ENCODE measurements around the gene SGMS1. TPM values are rescaled to one million over a fixed set of nuclear protein-coding genes. Genes with fewer than 3 reads are reported as not detected.
"Not testable (repeated sequence)": the region's sequence is repeated elsewhere in the genome, so short reads cannot be mapped to it uniquely, and the experiment has no call there.

Gene SGMS1
- polyA plus RNA-seq, 3 donors, result 48.9 to 52.5 (median 50.2) TPM

- DNase-seq (ENCODE audit: extremely low read depth in 1 of 11, low read depth in 9 of 11, low spot score in 4 of 11), result no peak
These were observed 337.2 kb downstream of the SGMS1 start for GRCh38 chr10:50286517-50286916.

- DNase-seq (ENCODE audit: extremely low read depth in 1 of 11, low read depth in 9 of 11, low spot score in 4 of 11), result no peak
These were observed 341.7 kb downstream of the SGMS1 start for GRCh38 chr10:50281967-50282522.

GRCh38 chr10:50281210-50281966 is 342.4 kb downstream of the SGMS1 start:
- DNase-seq (ENCODE audit: extremely low read depth in 1 of 11, low read depth in 9 of 11, low spot score in 4 of 11), result no peak

GRCh38 chr10:50280049-50280841 is 343.5 kb downstream of the SGMS1 start:
- no peak for DNase-seq (ENCODE audit: extremely low read depth in 1 of 11, low read depth in 9 of 11, low spot score in 4 of 11)

- DNase-seq (ENCODE audit: extremely low read depth in 1 of 11, low read depth in 9 of 11, low spot score in 4 of 11), result no peak
These were observed 344.3 kb downstream of the SGMS1 start for GRCh38 chr10:50279489-50279888.

GRCh38 chr10:50275650-50276235 is 348.0 kb downstream of the SGMS1 start:
- peak in 5 of 11 donors; percentile 3 to 8 (median 5) for DNase-seq (ENCODE audit: extremely low read depth in 1 of 11, low read depth in 9 of 11, low spot score in 4 of 11)

- no peak for DNase-seq (ENCODE audit: extremely low read depth in 1 of 11, low read depth in 9 of 11, low spot score in 4 of 11)
These were observed 351.2 kb downstream of the SGMS1 start for GRCh38 chr10:50272531-50272930.

GRCh38 chr10:50271564-50272250 is 352.0 kb downstream of the SGMS1 start:
- no peak for DNase-seq (ENCODE audit: extremely low read depth in 1 of 11, low read depth in 9 of 11, low spot score in 4 of 11)

GRCh38 chr10:50267877-50268276 is 355.9 kb downstream of the SGMS1 start:
- DNase-seq (ENCODE audit: extremely low read depth in 1 of 11, low read depth in 9 of 11, low spot score in 4 of 11), result not testable (repeated sequence)

GRCh38 chr10:50262625-50263024 is 361.1 kb downstream of the SGMS1 start:
- not testable (repeated sequence) for DNase-seq (ENCODE audit: extremely low read depth in 1 of 11, low read depth in 9 of 11, low spot score in 4 of 11)

GRCh38 chr10:50260791-50261281 is 362.9 kb downstream of the SGMS1 start:
- DNase-seq (ENCODE audit: extremely low read depth in 1 of 11, low read depth in 9 of 11, low spot score in 4 of 11), result no peak

Other genes with a start within 250 kb of the SGMS1 start
- gene ASAH2B, start 116.0 kb upstream of the SGMS1 start, polyA plus RNA-seq (ENCODE audit: insufficient read length in 3 of 3), result 10 to 100 TPM; 10.1 to 12.5 (median 12.2) TPM

Data from renal cortex interstitium (tissue), 11 donors.